HG03571 (cell line): ENCODE results near the gene CHD6.

Source experiments
- ATAC-seq: cut with Tn5 transposase; IDR thresholded peaks from one replicate; pipeline ENCODE4 v1.9.1; 2021; ENCODE audit not compliant: unreplicated experiment

CHD6 gene

GRCh38 chr20:41355598-41356203 lies 262.5 kb downstream of the CHD6 start:
- no peak for ATAC-seq

GRCh38 chr20:41355192-41355591 lies 263.0 kb downstream of the CHD6 start:
- no peak for ATAC-seq

- ATAC-seq, result no peak
These were observed 264.6 kb downstream of the CHD6 start for GRCh38 chr20:41353530-41353929.

GRCh38 chr20:41352666-41353065 lies 265.5 kb downstream of the CHD6 start:
- no peak for ATAC-seq

GRCh38 chr20:41352106-41352505 lies 266.1 kb downstream of the CHD6 start:
- ATAC-seq, result no peak
